H1 (cell line): ENCODE measurements around the gene ASS1. TPM values are rescaled to one million over a fixed set of nuclear protein-coding genes. Genes with fewer than 3 reads are reported as not detected.

ENCODE experiments used
- ATF2 ChIP-seq: IDR thresholded peaks from 2 replicates; pipeline ENCODE4 v1.6.1; 2012; ENCODE audit warnings: low read length, inconsistent platforms
- EGR1 ChIP-seq: IDR thresholded peaks from 2 replicates; pipeline ENCODE4 v1.6.1; 2011; ENCODE audit warnings: low read depth, low read length, borderline replicate concordance
- GTF2F1 ChIP-seq: IDR thresholded peaks from 2 replicates; pipeline ENCODE4 v1.6.1; 2012; ENCODE audit warnings: low read depth, low read length, improper control_type of control experiment, borderline replicate concordance
- HDAC6 ChIP-seq: IDR thresholded peaks from one replicate; pipeline ENCODE4 v1.7.1; 2012; ENCODE audit warnings: low read depth, mild to moderate bottlenecking, inconsistent platforms, low read length, moderate library complexity
- SRF ChIP-seq: IDR thresholded peaks from 2 replicates; pipeline ENCODE4 v1.6.1; 2011; ENCODE audit warnings: mild to moderate bottlenecking, low read depth, low read length, moderate library complexity
- TAF7 ChIP-seq: optimal IDR thresholded peaks from 2 replicates; pipeline ENCODE3; 2011; ENCODE audit warnings: low read depth, mild to moderate bottlenecking, inconsistent platforms, low read length, moderate library complexity, borderline replicate concordance
- TCF12 ChIP-seq: IDR thresholded peaks from 2 replicates; pipeline ENCODE4 v1.6.1; 2011; ENCODE audit warnings: low read depth, mild to moderate bottlenecking, low read length
- polyA plus RNA-seq, 7 experiments: library from polyadenylated mRNA; depleted of rRNA in 3 of 7; stranded (reverse) in 5 of 7; unstranded in 2 of 7; fragments of >200 nt in 5 of 7; fragments of 200-250 nt in 2 of 7; gene quantifications; 1 replicate in 5 of 7; 2 replicates in 1 of 7; 4 replicates in 1 of 7; pipeline versions ENCODE4 v1.2.1 to v1.2.3, GENCODE V29; 2011 to 2013; ENCODE audit warnings: missing spikeins in 2 of 7, mixed read lengths in 2 of 7
- total RNA-seq: library from RNA; stranded (reverse); fragmentation: NEBNext Ultra II Directional; extraction: Animal tissue kit (Norgen Biotek cat#: 25700); gene quantifications from 2 replicates; pipeline ENCODE4 v1.2.1, GENCODE V29; 2021
- TF ChIP-seq, protein P1 (sequence below): IDR thresholded peaks from 2 replicates; pipeline ENCODE4 v1.6.1; 2012; ENCODE audit warnings: inconsistent platforms

ASS1 gene
- total and polyA plus RNA-seq, 2 of the 8 experiments (the other 6 are each of a cell fraction or from before 2014, with no cell fraction given), result 108 to 296 TPM

- TF ChIP-seq HDAC6 (no peak), ATF2 (no peak), TCF12 (no peak), GTF2F1 (no peak), TAF7 (no peak), SRF (no peak), EGR1 (no peak)
- TF ChIP-seq, protein P1, sequence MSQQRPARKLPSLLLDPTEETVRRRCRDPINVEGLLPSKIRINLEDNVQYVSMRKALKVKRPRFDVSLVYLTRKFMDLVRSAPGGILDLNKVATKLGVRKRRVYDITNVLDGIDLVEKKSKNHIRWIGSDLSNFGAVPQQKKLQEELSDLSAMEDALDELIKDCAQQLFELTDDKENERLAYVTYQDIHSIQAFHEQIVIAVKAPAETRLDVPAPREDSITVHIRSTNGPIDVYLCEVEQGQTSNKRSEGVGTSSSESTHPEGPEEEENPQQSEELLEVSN, result no peak
These were observed 47.2 kb downstream of the ASS1 start (continued) for GRCh38 chr9:130491830-130492482.
